ENCODE results near the gene RETREG2. TPM values are rescaled to one million over a fixed set of nuclear protein-coding genes. Genes with fewer than 3 reads are reported as not detected.

Gene RETREG2
- total RNA-seq, 2 experiments from 2014 or later: 44.0 to 44.1 TPM

DNA sequence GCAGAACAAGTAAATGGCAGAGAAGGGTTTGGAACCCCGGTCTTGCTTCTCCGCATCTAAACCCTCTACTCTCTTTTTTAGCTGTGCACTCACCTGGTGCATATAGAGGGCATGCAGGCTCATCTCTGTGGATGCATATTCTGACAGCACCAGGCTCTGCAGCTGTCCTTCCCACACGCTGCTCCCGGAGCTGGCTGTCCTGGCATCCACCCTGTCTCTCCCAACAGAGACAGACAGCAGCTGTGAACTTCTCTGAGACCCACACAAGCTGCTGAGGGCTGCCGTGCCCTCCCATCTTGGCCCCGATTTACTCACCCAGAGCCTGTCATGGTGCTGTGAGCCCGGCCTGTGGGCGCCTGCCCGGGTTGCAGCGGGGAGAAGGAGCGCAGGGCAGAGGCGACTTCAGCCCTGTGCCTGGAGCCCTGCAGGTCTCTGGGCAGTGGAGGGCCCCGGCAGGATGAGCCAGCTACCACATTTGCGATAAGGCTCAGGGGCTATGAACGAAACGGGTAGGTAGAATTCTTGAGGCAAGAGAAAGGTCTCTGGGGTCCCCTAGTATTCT, 44.0 kb downstream of the RETREG2 start:
- intact Hi-C loops (cut with micrococcal nuclease): loop anchor here (10.0 kb wide), 1 partner anchor 507 kb away; the partner anchor contains the start of gene TTLL4
- CTCF ChIA-PET: interaction anchor here (1.1 kb wide), 1 partner anchor 74 kb away, joined by 3 read pairs; no protein-coding TSS in a partner anchor
- H3K27ac Mint-ChIP-seq: no peak overlapping the region
- H3K27me3 Mint-ChIP-seq (ENCODE audit: low read depth): no peaks in the 10 kb centered on the region
- peaks cover 15% of the 10 kb centered on the region for H3K4me1 Mint-ChIP-seq (ENCODE audit: low read depth)
- no peak overlapping the region for H3K4me3 Mint-ChIP-seq
- no peaks in the 10 kb centered on the region for H3K9me3 Mint-ChIP-seq
- H3K36me3 Mint-ChIP-seq (ENCODE audit: low read depth): peaks cover 32% of the 10 kb centered on the region
- DNase-seq: no peak

DNA sequence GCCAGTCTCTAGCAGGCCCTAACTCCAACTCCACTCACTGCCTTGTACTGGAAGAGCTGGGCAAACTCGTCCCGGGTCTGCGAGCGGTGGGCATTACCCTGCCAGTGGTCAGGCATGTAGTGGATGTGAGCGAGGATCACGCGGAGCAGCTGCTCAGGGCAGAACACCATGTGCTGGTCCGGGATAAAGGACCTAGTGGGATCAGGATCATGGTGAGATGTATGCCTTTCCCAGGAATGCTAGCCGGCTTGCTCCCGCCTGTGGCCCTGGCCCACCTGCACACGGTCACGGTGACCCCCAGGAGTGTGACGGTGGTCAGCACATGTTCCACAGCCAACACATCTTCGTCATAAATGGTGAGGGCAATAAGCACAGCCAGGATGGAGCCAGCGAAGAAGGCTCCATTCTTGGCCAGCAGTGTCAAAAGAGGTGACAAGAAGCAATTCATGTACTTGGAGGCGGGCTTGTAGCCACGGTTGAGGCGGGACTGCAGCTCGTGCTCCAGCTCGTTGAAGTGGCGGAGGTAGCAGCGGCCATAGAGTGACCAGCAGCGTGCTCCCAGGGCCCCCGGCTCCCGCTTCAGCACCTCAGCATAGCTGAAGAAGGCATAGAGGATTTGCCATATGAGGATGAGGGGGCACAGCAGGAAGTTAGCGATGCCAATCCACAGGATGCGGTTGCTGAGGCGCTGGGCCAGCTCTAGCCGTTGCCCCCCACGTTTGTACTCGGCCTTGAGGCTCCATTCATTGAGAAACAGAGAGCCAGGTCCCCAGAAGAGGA, 45.9 kb downstream of the RETREG2 start:
- H3K27me3 Mint-ChIP-seq (ENCODE audit: low read depth): no peaks in the 10 kb centered on the region
- H3K9me3 Mint-ChIP-seq: no peaks in the 10 kb centered on the region
- intact Hi-C loops (cut with micrococcal nuclease): loop anchor here (10.0 kb wide), 1 partner anchor 509 kb away; the partner anchor contains the start of gene TTLL4

DNA sequence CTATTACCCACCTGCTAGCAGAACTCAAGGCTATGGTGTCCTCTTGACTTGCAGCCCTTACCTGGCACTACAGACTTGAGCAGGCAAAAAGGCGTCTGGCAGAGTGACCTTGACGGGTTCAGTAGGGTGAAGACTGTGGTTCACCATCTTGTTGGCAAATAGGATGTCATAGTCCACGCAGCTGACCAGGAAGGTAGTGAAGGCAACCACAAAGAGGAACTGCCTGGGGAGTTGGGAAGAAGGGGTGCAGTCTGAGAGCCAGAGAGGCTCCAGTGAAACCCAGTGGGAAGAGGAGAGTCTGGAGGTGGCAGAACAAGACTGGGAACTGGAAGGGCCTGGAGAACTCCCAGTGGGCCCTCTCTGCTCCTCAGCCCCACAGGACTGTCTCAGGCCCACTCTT, 47.3 kb downstream of the RETREG2 start:
- Mint-ChIP-seq H3K27me3 (ENCODE audit: low read depth) (no peaks in the 10 kb centered on the region), H3K9me3 (no peaks in the 10 kb centered on the region), H3K4me3 (no peak overlapping the region), H3K4me1 (ENCODE audit: low read depth) (peaks cover 20% of the 10 kb centered on the region), H3K36me3 (ENCODE audit: low read depth) (peaks cover 34% of the 10 kb centered on the region), H3K27ac (no peak overlapping the region)
- DNase-seq: no peak
- intact Hi-C loops (cut with micrococcal nuclease): loop anchor here (10.0 kb wide), 1 partner anchor 511 kb away; the partner anchor contains the start of gene TTLL4
- CTCF ChIA-PET: no interaction called here

More for the DNA sequence above, 45.9 kb downstream of the RETREG2 start:
- Mint-ChIP-seq H3K36me3 (ENCODE audit: low read depth) (peaks cover 34% of the 10 kb centered on the region), H3K4me3 (no peak overlapping the region), H3K27ac (no peak overlapping the region), H3K4me1 (ENCODE audit: low read depth) (peaks cover 22% of the 10 kb centered on the region)
- DNase-seq: no peak
- CTCF ChIA-PET: interaction anchor here (1.0 to 1.2 kb wide), 2 partner anchors 64 to 71 kb away, joined by 3 to 5 read pairs; no protein-coding TSS in a partner anchor

DNA sequence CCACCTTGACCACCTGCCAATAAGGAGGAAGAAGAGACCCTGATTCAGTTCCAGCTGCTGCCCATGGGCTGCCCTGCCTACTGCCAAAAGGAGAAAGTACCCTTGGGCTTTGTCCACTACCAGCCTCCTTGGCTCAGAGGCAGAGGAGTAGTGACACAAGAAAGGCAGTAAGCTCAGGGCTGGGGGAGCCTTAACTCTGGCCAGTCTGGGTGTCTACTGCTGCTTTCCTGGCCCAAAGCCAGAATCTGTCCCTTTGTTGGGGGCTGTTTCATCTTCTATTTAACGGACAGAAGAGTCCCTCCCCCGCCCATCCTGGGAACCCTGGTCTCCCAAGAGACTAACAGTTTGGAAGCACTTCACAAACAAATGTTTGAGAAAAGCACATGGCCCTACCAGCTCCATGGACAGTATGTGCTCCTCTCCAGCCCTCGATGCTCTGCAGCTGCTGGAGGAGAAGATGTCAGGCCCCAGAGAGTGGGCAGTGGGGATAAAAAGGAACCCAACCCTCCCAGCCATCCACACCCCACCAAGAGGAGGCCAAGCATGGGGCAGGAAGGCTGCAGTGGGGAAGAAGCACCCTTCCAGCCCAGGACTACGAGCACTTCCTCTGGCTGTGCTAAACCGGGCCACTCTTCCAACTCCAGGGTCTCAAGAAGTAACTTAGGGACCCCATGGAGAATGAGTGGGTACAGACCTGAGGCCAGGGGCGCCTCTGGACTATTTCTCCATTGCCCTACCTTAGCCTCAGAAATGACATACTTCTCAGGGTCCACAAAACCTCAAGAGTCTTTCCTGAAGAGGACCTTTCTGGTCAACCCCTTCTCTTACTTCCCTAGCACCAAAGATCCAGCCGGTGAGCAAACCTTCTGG, 50.2 kb downstream of the RETREG2 start:
- Mint-ChIP-seq H3K36me3 (ENCODE audit: low read depth) (peaks cover 42% of the 10 kb centered on the region), H3K4me1 (ENCODE audit: low read depth) (peaks cover 38% of the 10 kb centered on the region), H3K27ac (peak overlapping the region; percentile 53), H3K9me3 (no peaks in the 10 kb centered on the region), H3K27me3 (ENCODE audit: low read depth) (no peaks in the 10 kb centered on the region), H3K4me3 (peak overlapping the region; percentile 96)
- CTCF ChIA-PET: interaction anchor here (0.8 to 2.2 kb wide), 5 partner anchors 9 to 67 kb away, joined by 3 to 8 read pairs (median 3); partner anchors contain the start of genes ABCB6, GLB1L and STK16
- intact Hi-C loops (cut with micrococcal nuclease): loop anchor here (10.0 kb wide), 1 partner anchor 513 kb away; the partner anchor contains the start of gene TTLL4
- DNase-seq: no peak

DNA sequence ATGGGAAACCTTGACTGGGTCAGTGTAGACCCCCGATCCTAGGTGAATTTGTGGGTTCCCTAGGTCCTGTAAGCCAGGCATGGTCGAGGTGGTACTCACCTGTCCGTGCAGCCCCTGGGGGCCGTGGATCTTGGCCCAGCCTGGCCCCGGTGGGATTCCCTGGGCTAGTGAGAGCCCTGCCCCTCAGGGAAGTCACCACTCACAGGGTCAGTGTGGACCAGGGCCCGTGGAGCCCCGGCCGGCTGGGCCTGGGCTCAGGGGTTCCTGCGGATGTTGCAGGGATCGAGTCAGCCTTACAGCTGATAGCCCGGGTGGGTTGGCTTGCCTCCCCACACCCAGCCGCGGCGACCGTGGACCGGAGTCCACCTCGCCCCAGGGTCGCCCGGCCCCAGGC, 50.8 kb downstream of the RETREG2 start:
- H3K36me3 Mint-ChIP-seq (ENCODE audit: low read depth): peaks cover 43% of the 10 kb centered on the region
- no peaks in the 10 kb centered on the region for H3K9me3 Mint-ChIP-seq
- intact Hi-C loops (cut with micrococcal nuclease): loop anchor here (1.0 to 10.0 kb wide), 12 partner anchors 11 to 661 kb away; partner anchors contain the start of genes ABCB6, CNOT9, DNAJB2 and GLB1L
- H3K4me3 Mint-ChIP-seq: peak overlapping the region; percentile 96
- peak overlapping the region; percentile 53 for H3K27ac Mint-ChIP-seq
- H3K4me1 Mint-ChIP-seq (ENCODE audit: low read depth): peaks cover 44% of the 10 kb centered on the region
- CTCF ChIA-PET: interaction anchor here (0.8 to 2.2 kb wide), 7 partner anchors 10 to 67 kb away, joined by 3 to 8 read pairs (median 4); partner anchors contain the start of genes ABCB6, GLB1L and STK16
- H3K27me3 Mint-ChIP-seq (ENCODE audit: low read depth): no peaks in the 10 kb centered on the region
- DNase-seq: no peak

DNA sequence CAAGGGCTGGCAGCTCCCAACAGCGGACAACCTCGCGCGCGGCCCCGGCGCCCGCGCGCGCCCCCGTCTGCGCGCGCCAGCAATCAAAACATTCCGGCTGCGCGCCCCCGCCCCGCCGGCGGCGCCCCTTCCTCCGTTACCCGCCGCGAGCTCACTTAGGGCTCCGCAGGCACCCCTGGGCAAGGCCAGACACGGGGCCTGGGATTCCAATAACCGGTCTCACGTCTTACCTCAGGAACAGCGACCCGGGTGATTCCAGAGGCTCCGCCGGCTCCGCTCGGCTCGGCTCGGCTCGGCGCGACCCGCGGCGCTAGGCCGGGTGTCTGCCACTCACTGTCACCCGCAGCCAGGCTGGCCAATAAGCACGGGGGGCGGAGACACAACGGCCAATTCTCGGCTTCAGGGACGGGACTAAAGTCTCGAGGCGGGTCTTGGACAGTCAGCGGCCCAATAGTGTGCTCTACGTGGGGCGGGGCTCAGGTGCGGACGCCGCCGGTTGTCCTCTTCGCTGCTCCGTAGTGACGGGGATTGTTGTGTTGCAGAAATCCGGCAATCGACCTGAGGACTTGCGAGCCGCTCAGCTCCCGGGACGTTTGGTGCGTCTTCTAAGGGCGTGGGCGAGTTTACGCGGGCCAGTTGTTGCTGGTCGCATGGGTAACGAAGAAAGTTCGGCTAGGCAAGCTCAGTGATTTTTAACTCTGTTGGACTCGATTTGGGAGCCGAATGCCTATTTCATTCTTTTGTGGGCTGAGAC, 51.4 kb downstream of the RETREG2 start, which contains the start of the genes ANKZF1 and ATG9A:
TSS of gene ANKZF1 (plus strand) at position 502 of the 754 bp plus-strand sequence. CDS start 452 bp downstream, outside the sequence.
TSS of gene ATG9A (minus strand) at position 332 of the 754 bp plus-strand sequence. CDS start 1,612 bp downstream, outside the sequence.
- Mint-ChIP-seq H3K9me3 (no peaks in the 10 kb centered on the region), H3K4me1 (ENCODE audit: low read depth) (peaks cover 48% of the 10 kb centered on the region), H3K27me3 (ENCODE audit: low read depth) (no peaks in the 10 kb centered on the region), H3K4me3 (peak within 1 kb of the TSS; percentile 96), H3K36me3 (ENCODE audit: low read depth) (peaks cover 44% of the 10 kb centered on the region), H3K27ac (peak within 1 kb of the TSS; percentile 97)
- peak; percentile 99 for DNase-seq
- intact Hi-C loops (cut with micrococcal nuclease): loop anchor here (1.0 to 10.0 kb wide), 12 partner anchors 11 to 661 kb away; partner anchors contain the start of genes ABCB6, CNOT9, DNAJB2 and GLB1L
- CTCF ChIA-PET: interaction anchor here (0.8 to 2.2 kb wide), 12 partner anchors 10 to 70 kb away, joined by 3 to 8 read pairs (median 4); partner anchors contain the start of genes ABCB6, GLB1L and STK16

DNA sequence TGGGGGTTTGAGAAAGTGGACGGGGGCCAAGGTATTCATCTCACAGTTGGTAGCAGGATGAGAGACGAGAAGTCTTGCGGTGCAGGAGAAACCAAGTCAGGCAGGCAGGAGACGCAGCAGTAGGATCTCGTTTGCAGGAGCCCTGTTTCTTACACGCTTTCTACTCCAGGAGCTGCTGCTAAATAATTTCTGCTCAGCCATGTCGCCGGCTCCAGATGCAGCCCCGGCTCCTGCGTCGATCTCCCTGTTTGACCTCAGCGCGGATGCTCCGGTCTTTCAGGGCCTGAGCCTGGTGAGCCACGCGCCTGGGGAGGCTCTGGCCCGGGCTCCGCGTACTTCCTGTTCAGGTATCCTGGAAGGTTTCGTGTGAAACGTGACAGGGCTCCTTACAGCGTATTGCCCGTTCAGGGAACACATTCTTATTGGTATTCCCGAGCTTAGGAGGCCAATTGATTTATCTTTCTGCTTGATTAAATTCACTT, 52.0 kb downstream of the RETREG2 start:
- DNase-seq: peak; percentile 63
- H3K27ac Mint-ChIP-seq: peak overlapping the region; percentile 97
- H3K9me3 Mint-ChIP-seq: no peaks in the 10 kb centered on the region

DNA sequence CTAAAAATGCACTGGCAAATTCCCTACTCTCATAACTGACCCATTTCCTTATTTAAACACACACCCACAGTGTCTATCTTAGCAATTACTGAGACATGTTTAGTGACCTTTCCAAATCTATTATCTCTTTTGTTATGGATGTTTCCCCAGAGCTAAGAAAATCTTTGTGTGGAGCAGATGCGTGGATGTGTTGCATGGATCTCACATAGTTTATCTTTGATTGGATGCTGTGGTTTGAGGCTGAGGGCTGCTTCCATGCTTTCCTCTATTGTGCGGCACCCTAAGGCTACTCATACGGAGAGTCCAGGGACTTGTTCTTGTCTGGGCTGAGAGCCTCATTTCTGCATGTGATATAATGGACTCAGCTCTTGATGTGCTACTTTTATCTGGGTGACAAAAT, 56.3 kb downstream of the RETREG2 start:
- peaks cover 54% of the 10 kb centered on the region for H3K36me3 Mint-ChIP-seq (ENCODE audit: low read depth)
- CTCF ChIA-PET: interaction anchor here (0.9 to 1.1 kb wide), 2 partner anchors 61 to 64 kb away, joined by 3 to 6 read pairs; no protein-coding TSS in a partner anchor

More for the DNA sequence above, 52.0 kb downstream of the RETREG2 start:
- peaks cover 43% of the 10 kb centered on the region for H3K36me3 Mint-ChIP-seq (ENCODE audit: low read depth)
- intact Hi-C loops (cut with micrococcal nuclease): no loop called here
- CTCF ChIA-PET: interaction anchor here (0.9 to 2.2 kb wide), 9 partner anchors 9 to 69 kb away, joined by 3 to 8 read pairs (median 4); partner anchors contain the start of genes GLB1L and STK16
- peaks cover 48% of the 10 kb centered on the region for H3K4me1 Mint-ChIP-seq (ENCODE audit: low read depth)
- H3K27me3 Mint-ChIP-seq (ENCODE audit: low read depth): no peaks in the 10 kb centered on the region
- H3K4me3 Mint-ChIP-seq: peak overlapping the region; percentile 96

More for the DNA sequence above, 56.3 kb downstream of the RETREG2 start:
- Mint-ChIP-seq H3K9me3 (no peaks in the 10 kb centered on the region), H3K4me3 (no peak overlapping the region), H3K4me1 (ENCODE audit: low read depth) (peaks cover 31% of the 10 kb centered on the region), H3K27ac (no peak overlapping the region), H3K27me3 (ENCODE audit: low read depth) (no peaks in the 10 kb centered on the region)
- no peak for DNase-seq
- intact Hi-C loops (cut with micrococcal nuclease): no loop called here

Measured in activated naive CD4-positive, alpha-beta T cell treated with anti-CD3 and anti-CD28 coated beads for 36 hours (primary cell).